Liver (tissue), 9 donors: Measurements from ENCODE around the gene SLC27A5. TPM values are rescaled to one million over a fixed set of nuclear protein-coding genes. Genes with fewer than 3 reads are reported as not detected.

Experiments
- DNase-seq: peaks from one replicate; pipeline ENCODE4 v3.0.0-alpha.2; 2017; ENCODE audit warnings: low spot score
- H3K27ac ChIP-seq, 2 donors: one replicate each; pipeline ENCODE4 v1.7.0; 2013; ENCODE audit warnings: inconsistent platforms in 2 of 2, low read length in 2 of 2, control low read depth in 1 of 2, low read depth in 1 of 2, mild to moderate bottlenecking in 1 of 2
- H3K27me3 ChIP-seq, 4 donors: one replicate each; pipeline versions ENCODE4 v1.6.1 to v1.7.0; 2013; ENCODE audit warnings: low read length in 3 of 4, inconsistent platforms in 1 of 4, mild to moderate bottlenecking in 1 of 4, moderate library complexity in 1 of 4; ENCODE audit not compliant: control insufficient read depth in 4 of 4, insufficient read depth in 4 of 4
- H3K36me3 ChIP-seq, 4 donors: one replicate each; pipeline versions ENCODE4 v1.6.1 to v1.7.0; 2013; ENCODE audit warnings: low read length in 3 of 4, mild to moderate bottlenecking in 3 of 4, low read depth in 1 of 4, moderate library complexity in 1 of 4; ENCODE audit not compliant: control insufficient read depth in 4 of 4, insufficient read depth in 3 of 4
- H3K4me1 ChIP-seq, 4 donors: one replicate each; pipeline versions ENCODE4 v1.6.1 to v1.7.0; 2013; ENCODE audit warnings: low read length in 3 of 4, mild to moderate bottlenecking in 3 of 4, moderate library complexity in 1 of 4; ENCODE audit not compliant: control insufficient read depth in 4 of 4, insufficient read depth in 4 of 4
- H3K4me3 ChIP-seq, 3 donors: one replicate each; pipeline versions ENCODE4 v1.6.1 to v1.7.0; 2013; ENCODE audit warnings: low read length in 3 of 3, control low read depth in 1 of 3, low read depth in 1 of 3, mild to moderate bottlenecking in 1 of 3
- H3K9ac ChIP-seq, 2 donors: one replicate each; pipeline ENCODE4 v1.7.0; 2013; ENCODE audit warnings: low read length in 2 of 2, mild to moderate bottlenecking in 2 of 2, moderate library complexity in 2 of 2, control low read depth in 1 of 2, low read depth in 1 of 2
- H3K9me3 ChIP-seq, 4 donors: one replicate each; pipeline versions ENCODE4 v1.6.1 to v1.7.0; 2013; ENCODE audit warnings: low read length in 3 of 4; ENCODE audit not compliant: control insufficient read depth in 4 of 4
- ATF3 ChIP-seq: IDR thresholded peaks from 2 replicates; pipeline ENCODE4 v1.6.1; 2016; ENCODE audit warnings: antibody characterized with exemption
- EGR1 ChIP-seq, 2 donors: IDR thresholded peaks; 2 replicates each; pipeline ENCODE4 v1.6.1; 2016 to 2018; ENCODE audit warnings: antibody characterized with exemption in 2 of 2, low read depth in 2 of 2
- FOXA1 ChIP-seq: IDR thresholded peaks from 2 replicates; pipeline ENCODE4 v1.6.1; 2016; ENCODE audit warnings: antibody characterized with exemption
- GABPA ChIP-seq, 2 donors: IDR thresholded peaks in 1 of 2; conservative IDR thresholded peaks in 1 of 2; 2 replicates each; pipeline ENCODE4 v1.6.1; 2016; ENCODE audit warnings: antibody characterized with exemption in 2 of 2, mild to moderate bottlenecking in 1 of 2, moderate library complexity in 1 of 2
- JUND ChIP-seq, 2 donors: IDR thresholded peaks; 2 replicates each; pipeline ENCODE4 v1.6.1; 2016; ENCODE audit warnings: antibody characterized with exemption in 2 of 2
- MAX ChIP-seq: IDR thresholded peaks from 2 replicates; pipeline ENCODE4 v1.6.1; 2016; ENCODE audit warnings: antibody characterized with exemption
- NR2F2 ChIP-seq: IDR thresholded peaks from 2 replicates; pipeline ENCODE4 v1.6.1; 2016; ENCODE audit warnings: antibody characterized with exemption
- RAD21 ChIP-seq, 2 donors: IDR thresholded peaks; 2 replicates each; pipeline ENCODE4 v1.6.1; 2016; ENCODE audit warnings: antibody characterized with exemption in 2 of 2, mild to moderate bottlenecking in 2 of 2
- SP1 ChIP-seq: IDR thresholded peaks from 2 replicates; pipeline ENCODE4 v1.6.1; 2018; ENCODE audit warnings: antibody characterized with exemption, mild to moderate bottlenecking
- YY1 ChIP-seq: IDR thresholded peaks from 2 replicates; pipeline ENCODE4 v1.6.1; 2016; ENCODE audit warnings: antibody characterized with exemption, mild to moderate bottlenecking
- WGBS: extraction: QIAGEN DNeasy Blood & Tissue Kit; methylation state at CpG from one replicate; pipeline ENCODE4 v1.1.7; 2013; 5-methylcytosine and 5-hydroxymethylcytosine counted together
- polyA plus RNA-seq, 2 donors: library from polyadenylated mRNA; stranded (reverse) in 1 of 2; unstranded in 1 of 2; fragments of 200-250 nt in 1 of 2; fragments of >200 nt in 1 of 2; fragmentation: Nextera tagmentation in 1 of 2; extraction: Ambion mirVana in 1 of 2; gene quantifications; one replicate each; pipeline versions ENCODE4 v1.2.1 to v1.2.3, GENCODE V29; 2013 to 2015
- total RNA-seq, 2 donors: library from RNA; depleted of rRNA; stranded (reverse); fragments of >200 nt; gene quantifications; one replicate each; pipeline ENCODE4 v1.2.3, GENCODE V29; 2014
- TF ChIP-seq, protein P1 (sequence below): IDR thresholded peaks from 2 replicates; pipeline ENCODE4 v1.6.1; 2016; ENCODE audit warnings: antibody characterized with exemption
- TF ChIP-seq, protein P2 (sequence below): fragments of 150-350 bp; IDR thresholded peaks from 2 replicates; pipeline ENCODE4 v1.5.1; 2017; ENCODE audit warnings: improper control_type of control experiment, low read depth, low read length; ENCODE audit not compliant: missing input control
- donor health status: healthy.
- donor health status: healthy.
- donor health status: healthy.
- donor health status: healthy.
- donor health status: healthy.

The SLC27A5 gene
- total and polyA plus RNA-seq, 4 donors = 31.9 to 395 (median 321) TPM

DNA sequence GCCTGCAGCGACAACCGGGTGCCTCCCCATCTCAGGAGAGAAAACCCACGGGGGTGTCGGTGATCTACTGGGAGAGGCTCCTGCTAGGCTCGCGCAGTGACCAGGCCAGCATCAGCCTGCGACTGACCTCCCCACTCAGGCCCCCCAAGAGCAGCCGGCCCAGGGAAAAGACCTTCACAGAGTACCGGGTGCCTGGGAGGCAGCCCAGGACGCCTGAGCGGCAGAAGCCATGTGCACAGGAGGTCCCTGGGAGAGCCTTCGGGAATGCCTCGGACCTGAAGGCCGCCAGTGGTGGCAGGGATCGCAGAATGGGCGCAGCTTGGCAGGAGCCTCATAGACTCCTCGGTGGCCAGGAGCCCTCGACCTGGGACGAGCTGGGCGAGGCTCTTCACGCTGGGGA lies 56.5 kb downstream of the SLC27A5 start:
- Histone ChIP-seq H3K9ac (no peak overlapping the region), H3K4me1 (peaks cover 0 to 16% (median 8%) of the 10 kb centered on the region in 4 donors), H3K36me3 (peaks cover 4 to 24% (median 10%) of the 10 kb centered on the region in 4 donors), H3K27me3 (no peaks in the 10 kb centered on the region), H3K9me3 (no peaks in the 10 kb centered on the region), H3K4me3 (no peak overlapping the region), H3K27ac (no peak overlapping the region)
- TF ChIP-seq SP1 (no peak), MAX (no peak), GABPA (IDR thresholded peaks at IDR 0.05 in 1 of 2, conservative IDR thresholded peaks at IDR 0.05 in 1 of 2) (no peak)
- no peak for DNase-seq
- 96% methylated on average over 20 of the region's 21 CpGs for WGBS

GRCh38 chr19:58453743-58454142 lies 58.0 kb downstream of the SLC27A5 start:
- no peaks in the 10 kb centered on the region for H3K9me3 ChIP-seq
- no peak for TF ChIP-seq YY1
- no peak for TF ChIP-seq EGR1 (IDR thresholded peaks at IDR 0.05; ENCODE audit: low read depth in 2 of 2)
- TF ChIP-seq, protein P1, sequence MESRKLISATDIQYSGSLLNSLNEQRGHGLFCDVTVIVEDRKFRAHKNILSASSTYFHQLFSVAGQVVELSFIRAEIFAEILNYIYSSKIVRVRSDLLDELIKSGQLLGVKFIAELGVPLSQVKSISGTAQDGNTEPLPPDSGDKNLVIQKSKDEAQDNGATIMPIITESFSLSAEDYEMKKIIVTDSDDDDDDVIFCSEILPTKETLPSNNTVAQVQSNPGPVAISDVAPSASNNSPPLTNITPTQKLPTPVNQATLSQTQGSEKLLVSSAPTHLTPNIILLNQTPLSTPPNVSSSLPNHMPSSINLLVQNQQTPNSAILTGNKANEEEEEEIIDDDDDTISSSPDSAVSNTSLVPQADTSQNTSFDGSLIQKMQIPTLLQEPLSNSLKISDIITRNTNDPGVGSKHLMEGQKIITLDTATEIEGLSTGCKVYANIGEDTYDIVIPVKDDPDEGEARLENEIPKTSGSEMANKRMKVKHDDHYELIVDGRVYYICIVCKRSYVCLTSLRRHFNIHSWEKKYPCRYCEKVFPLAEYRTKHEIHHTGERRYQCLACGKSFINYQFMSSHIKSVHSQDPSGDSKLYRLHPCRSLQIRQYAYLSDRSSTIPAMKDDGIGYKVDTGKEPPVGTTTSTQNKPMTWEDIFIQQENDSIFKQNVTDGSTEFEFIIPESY = no peak
- no peak for TF ChIP-seq ATF3
- no peak for TF ChIP-seq JUND (IDR thresholded peaks at IDR 0.05)
- TF ChIP-seq RAD21 (IDR thresholded peaks at IDR 0.05) = no peak
- WGBS = 98% methylated on average over 6 of the region's 6 CpGs

DNA sequence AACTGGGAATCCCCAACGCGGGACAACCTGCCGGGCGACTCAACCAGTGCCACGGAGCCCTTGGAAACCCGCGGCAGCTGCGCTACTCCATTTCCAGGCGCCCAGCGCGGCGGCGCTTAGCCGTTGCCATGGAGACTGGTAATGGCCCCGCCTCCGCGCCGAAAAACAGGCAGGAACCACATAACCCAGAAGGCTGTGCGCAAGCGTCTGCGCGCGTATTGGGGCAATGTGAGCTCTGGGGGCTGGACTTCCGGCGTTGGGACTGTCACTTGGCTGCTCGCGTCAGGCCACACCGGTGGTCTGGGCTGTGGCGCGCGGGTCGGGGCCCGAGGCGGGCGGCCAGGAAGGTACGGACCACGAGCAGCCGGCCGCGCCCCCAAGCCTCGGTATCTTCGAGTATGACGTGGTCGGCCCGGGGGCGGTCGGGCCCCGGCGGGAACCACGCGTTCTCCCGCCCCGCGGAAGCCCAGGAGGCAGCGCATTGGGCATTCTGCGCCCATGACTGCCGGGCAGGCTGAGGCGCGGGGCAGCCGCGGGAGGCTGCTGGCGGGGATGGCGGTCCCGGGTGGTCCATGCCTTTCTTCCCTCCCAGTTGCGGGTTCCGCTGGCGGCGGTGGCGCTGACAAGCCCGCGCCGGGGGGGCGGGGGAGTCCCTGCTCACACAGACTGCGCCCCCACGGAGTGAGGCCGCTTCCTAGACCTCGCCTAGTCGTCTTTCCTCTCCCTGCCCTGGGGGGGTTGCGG lies 60.3 kb downstream of the SLC27A5 start, which contains the start of gene ZNF324B:
TSS of gene ZNF324B (plus strand) at position 265 of the 744 bp plus-strand sequence. CDS start 2,080 bp downstream, outside the sequence.
- Histone ChIP-seq H3K9me3 (no peaks in the 10 kb centered on the region), H3K27ac (peak within 1 kb of the TSS; percentile 43 to 55), H3K4me1 (peaks cover 0 to 16% (median 8%) of the 10 kb centered on the region in 4 donors), H3K4me3 (peak within 1 kb of the TSS; percentile 74 to 91 (median 80)), H3K9ac (peak within 1 kb of the TSS in 1 of 2 donors; percentile 29), H3K36me3 (peaks cover 3 to 17% (median 5%) of the 10 kb centered on the region in 4 donors), H3K27me3 (no peaks in the 10 kb centered on the region)
- under 1% methylated on average over 79 of the region's 79 CpGs for WGBS
- peak; percentile 95 for DNase-seq
- TF ChIP-seq ATF3 = no peak
- peak; percentile 41 for TF ChIP-seq SP1
- TF ChIP-seq YY1 = peak; percentile 88
- TF ChIP-seq RAD21 (IDR thresholded peaks at IDR 0.05) = peak in 1 of 2 donors; percentile 29
- no peak for TF ChIP-seq MAX
- TF ChIP-seq FOXA1 = no peak
- no peak for TF ChIP-seq JUND (IDR thresholded peaks at IDR 0.05)
- peak; percentile 67 to 93 for TF ChIP-seq GABPA (IDR thresholded peaks at IDR 0.05 in 1 of 2, conservative IDR thresholded peaks at IDR 0.05 in 1 of 2)
- TF ChIP-seq, protein P1 = no peak
- TF ChIP-seq, protein P2, sequence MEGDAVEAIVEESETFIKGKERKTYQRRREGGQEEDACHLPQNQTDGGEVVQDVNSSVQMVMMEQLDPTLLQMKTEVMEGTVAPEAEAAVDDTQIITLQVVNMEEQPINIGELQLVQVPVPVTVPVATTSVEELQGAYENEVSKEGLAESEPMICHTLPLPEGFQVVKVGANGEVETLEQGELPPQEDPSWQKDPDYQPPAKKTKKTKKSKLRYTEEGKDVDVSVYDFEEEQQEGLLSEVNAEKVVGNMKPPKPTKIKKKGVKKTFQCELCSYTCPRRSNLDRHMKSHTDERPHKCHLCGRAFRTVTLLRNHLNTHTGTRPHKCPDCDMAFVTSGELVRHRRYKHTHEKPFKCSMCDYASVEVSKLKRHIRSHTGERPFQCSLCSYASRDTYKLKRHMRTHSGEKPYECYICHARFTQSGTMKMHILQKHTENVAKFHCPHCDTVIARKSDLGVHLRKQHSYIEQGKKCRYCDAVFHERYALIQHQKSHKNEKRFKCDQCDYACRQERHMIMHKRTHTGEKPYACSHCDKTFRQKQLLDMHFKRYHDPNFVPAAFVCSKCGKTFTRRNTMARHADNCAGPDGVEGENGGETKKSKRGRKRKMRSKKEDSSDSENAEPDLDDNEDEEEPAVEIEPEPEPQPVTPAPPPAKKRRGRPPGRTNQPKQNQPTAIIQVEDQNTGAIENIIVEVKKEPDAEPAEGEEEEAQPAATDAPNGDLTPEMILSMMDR = no peak
- no peak for TF ChIP-seq NR2F2

More at GRCh38 chr19:58453743-58454142, 58.0 kb downstream of the SLC27A5 start:
- H3K4me3 ChIP-seq = no peak overlapping the region
- peaks cover 0 to 16% (median 8%) of the 10 kb centered on the region in 4 donors for H3K4me1 ChIP-seq
- no peak overlapping the region for H3K9ac ChIP-seq
- DNase-seq = no peak
- H3K36me3 ChIP-seq = peaks cover 4 to 24% (median 10%) of the 10 kb centered on the region in 4 donors
- H3K27ac ChIP-seq = no peak overlapping the region
- H3K27me3 ChIP-seq = no peaks in the 10 kb centered on the region
